SH-SY5Y (cell line): ENCODE measurements around the gene PRKAR2A.

Experiments
- GATA2 ChIP-seq: IDR thresholded peaks from 2 replicates; pipeline ENCODE4 v1.6.1; 2011; ENCODE audit warnings: mild to moderate bottlenecking, low read depth, low read length
- GATA3 ChIP-seq: IDR thresholded peaks from 2 replicates; pipeline ENCODE4 v1.6.1; 2011; ENCODE audit warnings: low read depth, mild to moderate bottlenecking, low read length, moderate library complexity

GRCh38 chr3:48837163-48837562, 10.5 kb downstream of the PRKAR2A start:
- TF ChIP-seq GATA2, result no peak
- TF ChIP-seq GATA3, result no peak
